OCI-LY7 (cell line): ENCODE data around the gene ZBTB9. TPM values are rescaled to one million over a fixed set of nuclear protein-coding genes. Genes with fewer than 3 reads are reported as not detected.

Source experiments
- BruUV-seq: library from RNA; stranded (reverse); fragments of 400-500 nt; replicated peaks from 2 replicates; lab custom pipeline; 2021; lab: Mats Ljungman, UMichigan
- CTCF ChIA-PET: fragments of 300-600 bp; sonication (Branson Sonifier 250); formaldehyde crosslinking; loops from one replicate; lab custom pipeline; 2022; ENCODE audit warnings: antibody characterized with exemption; ENCODE audit not compliant: unreplicated experiment; lab: Charles Lee
- POLR2A ChIA-PET: fragments of 300-600 bp; sonication (Branson Sonifier 250); formaldehyde crosslinking; loops from one replicate; lab custom pipeline; 2022; ENCODE audit warnings: antibody characterized with exemption; lab: Charles Lee
- DNase-seq: peaks from one replicate; pipeline ENCODE4 v3.0.0-alpha.2; 2015; ENCODE audit warnings: low spot score
- H2AFZ ChIP-seq: fragments of 200-600 bp; sonication (generic), shearing (Covaris generic); 2 replicates; pipeline ENCODE4 v1.6.1; 2014; ENCODE audit warnings: mild to moderate bottlenecking, antibody characterized with exemption, low read length, moderate library complexity
- H3K27ac ChIP-seq: fragments of 200-600 bp; sonication (generic); 2 replicates; pipeline ENCODE4 v1.5.1; 2014; ENCODE audit warnings: mixed run types, low read depth, mild to moderate bottlenecking, moderate library complexity, low read length, inconsistent platforms; ENCODE audit not compliant: poor library complexity, severe bottlenecking
- H3K36me3 ChIP-seq: fragments of 200-600 bp; sonication (generic); 2 replicates; pipeline ENCODE4 v1.6.1; 2014; ENCODE audit warnings: mild to moderate bottlenecking, antibody characterized with exemption, low read length, moderate library complexity, mixed read lengths; ENCODE audit not compliant: insufficient read depth
- H3K4me1 ChIP-seq: fragments of 200-600 bp; sonication (generic); 2 replicates; pipeline ENCODE4 v1.5.1; 2014; ENCODE audit warnings: mild to moderate bottlenecking, low read length; ENCODE audit not compliant: insufficient read depth, poor library complexity, severe bottlenecking
- H3K4me2 ChIP-seq: fragments of 200-600 bp; sonication (generic); 2 replicates; pipeline ENCODE4 v1.6.1; 2014; ENCODE audit warnings: mild to moderate bottlenecking, low read length
- H3K4me3 ChIP-seq: fragments of 200-600 bp; sonication (generic); 2 replicates; pipeline ENCODE4 v1.5.1; 2014; ENCODE audit warnings: mild to moderate bottlenecking, low read depth, low read length; ENCODE audit not compliant: poor library complexity, severe bottlenecking
- H3K79me2 ChIP-seq: fragments of 200-600 bp; sonication (generic); 2 replicates; pipeline ENCODE4 v1.6.1; 2016; ENCODE audit warnings: low read depth, mild to moderate bottlenecking, low read length, moderate library complexity, mixed read lengths; ENCODE audit not compliant: insufficient read depth
- H3K9me2 ChIP-seq: fragments of 200-600 bp; sonication (generic); 2 replicates; pipeline ENCODE4 v1.6.1; 2016; ENCODE audit warnings: mild to moderate bottlenecking, low read length, mixed read lengths; ENCODE audit not compliant: insufficient read depth
- H3K9me3 ChIP-seq: fragments of 200-600 bp; sonication (generic); 2 replicates; pipeline ENCODE4 v1.6.1; 2014; ENCODE audit warnings: mild to moderate bottlenecking, mixed run types, low read length, mixed read lengths
- H4K20me1 ChIP-seq: fragments of 200-600 bp; sonication (generic); 2 replicates; pipeline ENCODE4 v1.6.1; 2014; ENCODE audit warnings: mild to moderate bottlenecking, antibody characterized with exemption, low read length, moderate library complexity, mixed read lengths; ENCODE audit not compliant: insufficient read depth
- EZH2phosphoT487 ChIP-seq: fragments of 200-600 bp; sonication (generic); IDR thresholded peaks from 2 replicates; pipeline ENCODE4 v1.6.1; 2018; ENCODE audit warnings: low read depth, borderline replicate concordance, mild to moderate bottlenecking, mixed run types, antibody characterized with exemption, low read length, moderate library complexity, mixed read lengths
- intact Hi-C: fragments of 100-400 bp; cut with micrococcal nuclease; formaldehyde crosslinking; loops from one replicate; pipeline ENCODE4 v1.10.0; 2022; ENCODE audit not compliant: unreplicated experiment
- total RNA-seq, 2 experiments: library from RNA; depleted of rRNA in 1 of 2; stranded (reverse); fragments of >200 nt in 1 of 2; shearing (Covaris generic) in 1 of 2; gene quantifications; 2 replicates each; pipeline ENCODE4 v1.2.3, GENCODE V29; 2014 to 2022
- TF ChIP-seq, protein P1 (sequence below): fragments of 200-600 bp; sonication (generic); conservative IDR thresholded peaks from 2 replicates; pipeline ENCODE4 v1.5.1; 2014; ENCODE audit warnings: mild to moderate bottlenecking, antibody characterized with exemption, low read length, moderate library complexity, mixed read lengths

ZBTB9 gene
- total RNA-seq, 2 experiments from 2014 or later: 6.8 to 7.7 TPM

- Histone ChIP-seq H3K9me3 (no peaks in the 10 kb centered on the region), H3K4me1 (peaks cover 68% of the 10 kb centered on the region), H3K4me2 (peak overlapping the region; percentile 98), H2AFZ (no peak overlapping the region), H3K9me2 (no peaks in the 10 kb centered on the region), H3K36me3 (peaks cover 4% of the 10 kb centered on the region; the same call in 1 of the 2 replicates), H3K4me3 (peak overlapping the region; percentile 68), H3K27ac (peak overlapping the region; percentile 64), H3K79me2 (peaks cover 5% of the 10 kb centered on the region; the same call in 1 of the 2 replicates), H4K20me1 (no peaks in the 10 kb centered on the region)
- intact Hi-C loops: no loop called here
- DNase-seq: no peak
- no peak for TF ChIP-seq EZH2phosphoT487
- TF ChIP-seq, protein P1, sequence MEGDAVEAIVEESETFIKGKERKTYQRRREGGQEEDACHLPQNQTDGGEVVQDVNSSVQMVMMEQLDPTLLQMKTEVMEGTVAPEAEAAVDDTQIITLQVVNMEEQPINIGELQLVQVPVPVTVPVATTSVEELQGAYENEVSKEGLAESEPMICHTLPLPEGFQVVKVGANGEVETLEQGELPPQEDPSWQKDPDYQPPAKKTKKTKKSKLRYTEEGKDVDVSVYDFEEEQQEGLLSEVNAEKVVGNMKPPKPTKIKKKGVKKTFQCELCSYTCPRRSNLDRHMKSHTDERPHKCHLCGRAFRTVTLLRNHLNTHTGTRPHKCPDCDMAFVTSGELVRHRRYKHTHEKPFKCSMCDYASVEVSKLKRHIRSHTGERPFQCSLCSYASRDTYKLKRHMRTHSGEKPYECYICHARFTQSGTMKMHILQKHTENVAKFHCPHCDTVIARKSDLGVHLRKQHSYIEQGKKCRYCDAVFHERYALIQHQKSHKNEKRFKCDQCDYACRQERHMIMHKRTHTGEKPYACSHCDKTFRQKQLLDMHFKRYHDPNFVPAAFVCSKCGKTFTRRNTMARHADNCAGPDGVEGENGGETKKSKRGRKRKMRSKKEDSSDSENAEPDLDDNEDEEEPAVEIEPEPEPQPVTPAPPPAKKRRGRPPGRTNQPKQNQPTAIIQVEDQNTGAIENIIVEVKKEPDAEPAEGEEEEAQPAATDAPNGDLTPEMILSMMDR: no peak
- CTCF ChIA-PET: interaction anchor here (0.6 to 1.2 kb wide), 2 partner anchors 16 to 20 kb away, joined by 3 to 14 read pairs; no protein-coding TSS in a partner anchor
- BruUV-seq: no TSS peak
- POLR2A ChIA-PET: interaction anchor here (0.6 to 1.7 kb wide), 9 partner anchors 9 to 180 kb away, joined by 3 to 8 read pairs (median 5); partner anchors contain the start of genes CUTA, RPS18, SYNGAP1 and VPS52
These were observed 24.0 kb upstream of the ZBTB9 start for GRCh38 chr6:33430334-33430733.

GRCh38 chr6:33430991-33431879 is 23.1 kb upstream of the ZBTB9 start:
- no peak overlapping the region for H2AFZ ChIP-seq
- peak overlapping the region; percentile 98 for H3K4me2 ChIP-seq
- H4K20me1 ChIP-seq: no peaks in the 10 kb centered on the region
- H3K4me3 ChIP-seq: peak overlapping the region; percentile 68
- TSS peak; percentile 86 for BruUV-seq
- intact Hi-C loops: loop anchor here (1.0 kb wide), 2 partner anchors 13 to 23 kb away; partner anchors contain the start of genes CUTA and ZBTB9
- no peaks in the 10 kb centered on the region for H3K9me2 ChIP-seq
- H3K79me2 ChIP-seq: peaks cover 5% of the 10 kb centered on the region; the same call in 1 of the 2 replicates
- CTCF ChIA-PET: interaction anchor here (0.6 to 1.2 kb wide), 5 partner anchors 12 to 148 kb away, joined by 3 to 14 read pairs (median 3); partner anchors contain the start of gene ZBTB9
- no peaks in the 10 kb centered on the region for H3K9me3 ChIP-seq
- H3K4me1 ChIP-seq: peaks cover 65% of the 10 kb centered on the region
- POLR2A ChIA-PET: interaction anchor here (0.6 to 1.7 kb wide), 10 partner anchors 9 to 181 kb away, joined by 3 to 8 read pairs (median 4); partner anchors contain the start of genes CUTA, RPS18, SYNGAP1 and VPS52
- DNase-seq: peak; percentile 89
- TF ChIP-seq, protein P1: 0 out of 2 replicates have a peak, but pooled peaks have one; percentile 19
- TF ChIP-seq EZH2phosphoT487: no peak
- H3K36me3 ChIP-seq: peaks cover 13% of the 10 kb centered on the region; the same call in 1 of the 2 replicates
- H3K27ac ChIP-seq: peak overlapping the region; percentile 64
